DMS 273 (cell line): Measurements from ENCODE around the gene TGM3.

Experiments used
- DNase-seq: peaks from one replicate; lab custom pipeline; 2025; ENCODE audit not compliant: unreplicated experiment; lab: John Stamatoyannopoulos, UW

Gene TGM3

DNA sequence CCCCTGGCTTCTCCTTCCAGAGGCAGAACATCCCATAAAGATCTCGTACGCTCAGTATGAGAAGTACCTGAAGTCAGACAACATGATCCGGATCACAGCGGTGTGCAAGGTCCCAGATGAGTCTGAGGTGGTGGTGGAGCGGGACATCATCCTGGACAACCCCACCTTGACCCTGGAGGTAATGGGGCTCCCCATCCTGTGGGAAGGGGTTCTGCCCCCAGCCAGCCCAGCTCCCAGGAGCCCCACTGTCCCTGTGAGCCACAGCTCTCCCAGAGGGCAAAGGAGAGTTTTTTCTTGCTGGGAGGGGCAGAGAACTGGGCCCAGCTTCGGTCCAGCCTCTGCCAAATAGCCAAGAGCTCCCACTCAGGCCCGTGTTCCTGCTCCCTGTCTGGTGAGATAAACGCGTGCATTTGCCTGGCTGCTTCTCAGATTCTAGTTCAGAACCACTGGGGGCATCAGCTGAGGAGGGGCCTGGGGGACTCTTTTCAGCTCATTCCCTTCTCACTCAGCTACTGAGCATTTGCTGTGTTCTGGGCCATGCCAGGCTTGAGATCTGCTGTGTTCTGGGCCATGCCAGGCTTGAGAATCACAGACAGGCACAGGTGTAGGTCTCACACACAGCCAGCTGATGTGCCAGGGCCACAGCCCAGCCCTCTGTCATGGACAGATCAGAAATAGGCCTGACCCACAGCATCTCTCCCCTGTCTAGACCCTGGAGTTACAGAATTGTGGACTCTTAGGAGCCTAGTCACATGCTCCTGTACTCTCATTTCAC lies 39.5 kb downstream of the TGM3 start:
- DNase-seq = no peak

DNA sequence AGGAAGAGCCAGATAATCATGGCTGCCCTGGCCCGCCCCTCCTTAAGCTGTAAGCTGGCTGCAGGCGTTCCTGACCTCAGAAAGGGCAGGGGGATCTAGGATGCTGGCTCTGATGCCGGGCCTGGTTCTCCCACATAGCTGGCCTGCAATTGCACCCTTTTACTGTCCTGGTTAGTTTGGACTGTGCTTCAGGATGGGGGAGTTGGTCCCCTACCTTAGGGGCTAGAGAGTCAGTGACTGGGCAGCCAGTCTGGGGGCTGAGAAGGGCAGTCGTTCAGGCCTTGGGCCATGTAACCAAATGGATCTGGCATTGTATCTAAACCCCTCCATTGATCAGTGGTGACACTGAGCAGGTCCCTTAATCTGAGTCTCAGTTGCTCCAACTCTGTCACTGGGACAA lies 40.7 kb downstream of the TGM3 start:
- no peak for DNase-seq

- no peak for DNase-seq
Measured at GRCh38 chr20:2337142-2337541, 41.3 kb downstream of the TGM3 start.

- no peak for DNase-seq
Measured at GRCh38 chr20:2338411-2339066, 42.7 kb downstream of the TGM3 start.

DNA sequence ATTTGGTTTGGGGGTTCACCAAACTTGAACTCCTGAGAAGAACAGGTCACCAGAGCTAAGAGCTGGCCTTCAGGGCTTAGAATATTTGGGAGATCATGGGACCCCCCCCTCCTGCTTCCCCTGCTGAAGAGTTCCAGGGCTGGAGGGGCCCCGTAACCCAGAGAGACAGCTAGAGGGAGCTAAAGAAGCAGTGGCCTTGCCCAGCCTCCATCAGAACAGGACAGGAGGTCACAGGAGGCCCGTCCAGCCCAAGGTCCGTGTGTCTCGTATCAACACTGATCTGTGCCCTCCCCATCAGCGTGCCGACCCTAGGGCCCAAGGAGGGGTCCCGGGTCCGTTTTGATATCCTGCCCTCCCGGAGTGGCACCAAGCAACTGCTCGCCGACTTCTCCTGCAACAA lies 44.3 kb downstream of the TGM3 start:
- no peak for DNase-seq

DNA sequence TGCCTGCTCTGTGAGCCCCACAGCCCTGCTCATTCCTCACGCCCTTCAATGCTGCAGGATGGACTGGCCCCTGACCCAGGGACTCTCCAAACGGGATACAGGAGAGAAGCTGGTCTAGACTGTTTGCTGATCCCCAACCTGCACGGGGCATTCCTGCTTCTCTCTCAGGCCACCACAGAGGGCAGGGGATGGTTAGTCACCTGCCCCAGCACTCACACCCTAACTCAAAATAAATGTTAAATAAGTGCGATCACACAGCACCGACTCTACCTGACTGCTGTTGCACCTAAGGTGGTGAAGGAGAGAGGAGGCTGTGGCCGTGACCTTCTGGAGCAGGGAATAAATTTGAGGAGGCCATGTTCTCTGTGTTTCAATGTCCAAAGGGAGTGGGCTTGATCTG lies 45.0 kb downstream of the TGM3 start:
- no peak for DNase-seq

GRCh38 chr20:2341336-2341735 lies 45.5 kb downstream of the TGM3 start:
- no peak for DNase-seq

DNA sequence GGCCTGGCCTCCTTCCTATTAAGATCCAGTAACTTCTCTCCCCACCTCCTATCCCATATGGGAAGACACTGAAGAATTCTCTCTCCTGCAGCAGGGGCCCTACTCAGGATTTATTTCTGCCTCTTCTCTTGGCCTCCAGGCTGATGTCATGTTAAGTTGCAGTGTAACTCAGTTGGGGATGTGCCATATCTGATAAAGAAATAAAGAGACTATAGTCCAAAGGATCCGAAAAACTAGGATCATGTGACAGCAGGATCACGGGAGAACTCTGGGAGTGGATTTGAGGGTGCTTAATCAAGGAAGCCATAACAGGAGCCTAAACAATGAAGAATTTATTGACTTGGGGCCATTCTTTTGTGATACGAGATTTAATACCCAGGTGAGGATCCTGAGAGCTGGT lies 46.4 kb downstream of the TGM3 start:
- no peak for DNase-seq

DNA sequence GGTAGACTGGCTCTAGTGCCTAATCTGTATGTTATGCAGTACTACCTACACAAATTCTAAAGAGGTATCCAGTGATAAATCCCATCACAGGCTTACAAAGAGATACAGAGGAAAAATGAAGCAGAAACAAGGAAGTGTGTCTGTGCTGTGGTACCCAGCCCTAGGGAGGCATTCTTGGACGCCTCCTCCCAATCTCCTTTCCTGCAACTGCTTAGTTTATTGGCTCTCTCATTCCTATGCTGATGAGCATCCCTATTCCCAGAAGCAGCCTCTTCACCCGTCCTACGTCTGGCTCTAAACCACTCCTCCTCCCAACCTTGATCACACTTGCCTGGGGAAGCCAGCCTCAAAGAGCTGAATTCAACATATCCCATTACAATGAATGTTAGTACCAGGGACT lies 50.4 kb downstream of the TGM3 start:
- no peak for DNase-seq

GRCh38 chr20:2348336-2348735 lies 52.5 kb downstream of the TGM3 start:
- no peak for DNase-seq

DNA sequence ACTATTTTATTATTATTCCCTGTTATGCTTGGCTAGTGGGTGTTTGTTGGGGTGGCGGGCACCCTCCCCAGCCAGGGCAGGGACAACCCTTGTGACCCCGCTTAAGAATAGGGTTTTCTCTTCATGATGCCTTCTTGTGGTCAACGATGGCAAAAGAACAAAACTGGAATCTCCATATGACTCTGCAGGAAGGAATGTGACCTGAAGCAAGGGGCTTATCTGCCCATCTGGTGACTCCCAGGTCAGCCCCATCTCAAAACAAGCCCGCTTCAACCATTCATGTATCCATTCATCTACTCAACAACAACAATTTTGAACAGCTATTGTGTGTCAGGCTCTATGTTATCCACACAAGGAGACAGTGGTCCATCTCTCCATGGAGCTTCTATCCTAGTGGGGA lies 54.0 kb downstream of the TGM3 start:
- DNase-seq = no peak

GRCh38 chr20:2350606-2351005 lies 54.8 kb downstream of the TGM3 start:
- DNase-seq = no peak

GRCh38 chr20:2353231-2353630 lies 57.4 kb downstream of the TGM3 start:
- no peak for DNase-seq

DNA sequence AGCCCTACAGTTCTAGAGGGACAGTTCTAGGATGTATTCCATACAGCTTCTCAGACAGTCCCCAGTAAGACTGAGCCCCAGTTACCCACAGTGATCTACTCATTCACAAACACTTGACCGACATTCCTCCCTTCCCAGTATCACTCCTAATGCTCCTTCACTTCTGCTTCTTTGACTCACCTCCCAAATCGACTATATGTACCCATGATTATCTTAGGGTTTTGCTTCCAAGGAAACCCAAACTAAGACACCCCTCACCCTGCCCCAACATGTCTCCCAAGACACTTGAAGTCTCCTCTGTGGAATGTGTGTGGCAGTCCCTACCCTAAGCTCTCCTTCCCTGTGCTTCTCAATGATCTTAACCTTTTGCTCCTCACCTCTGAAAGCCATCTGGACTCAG lies 61.3 kb downstream of the TGM3 start:
- DNase-seq = no peak

- DNase-seq = no peak
Measured at GRCh38 chr20:2358006-2358405, 62.2 kb downstream of the TGM3 start.

DNA sequence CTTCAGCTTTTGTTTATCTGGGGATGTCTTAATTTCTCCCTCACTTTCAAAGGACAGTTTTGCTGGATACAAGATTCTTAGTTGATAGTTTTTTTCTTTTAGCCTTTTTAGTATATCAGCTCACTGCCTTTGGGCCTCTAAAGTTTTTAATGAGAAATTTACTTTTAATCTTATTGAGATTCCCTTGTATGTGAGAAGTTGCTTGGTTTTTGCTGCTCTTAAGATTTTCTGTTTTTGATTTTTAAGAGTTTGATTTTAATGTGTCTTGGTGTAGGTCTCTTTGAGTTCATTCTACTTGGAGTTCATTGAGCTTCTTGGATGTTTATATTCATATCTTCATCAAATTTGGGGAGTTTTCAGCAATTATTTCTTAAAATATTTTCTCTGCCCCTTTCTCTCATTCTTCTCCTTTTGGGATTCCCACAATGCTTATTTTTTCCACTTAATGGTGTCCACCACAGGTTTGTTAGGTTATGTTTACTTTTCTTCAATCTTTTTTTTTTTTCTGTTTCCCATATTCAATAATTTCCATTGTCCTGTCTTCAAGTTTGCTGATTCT lies 65.3 kb downstream of the TGM3 start:
- DNase-seq = no peak

DNA sequence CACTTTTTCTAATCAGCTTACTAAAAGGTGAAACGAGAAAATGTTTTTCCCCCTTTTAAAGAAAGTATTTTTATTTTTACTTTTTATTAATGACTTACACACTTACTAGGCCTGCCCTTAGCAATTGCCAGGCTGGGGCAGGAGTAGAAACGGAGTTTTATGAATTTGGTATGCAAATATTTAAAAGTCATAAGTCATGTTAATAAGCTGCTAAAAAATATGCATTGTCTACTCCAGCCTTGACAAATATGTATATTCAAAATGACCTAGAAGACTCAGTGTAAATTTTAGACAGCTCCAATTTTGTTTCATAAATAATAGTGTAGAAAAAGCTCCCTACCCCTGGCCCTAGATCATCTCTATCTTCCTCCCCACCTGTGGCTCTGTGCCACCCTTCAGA lies 67.4 kb downstream of the TGM3 start:
- DNase-seq = no peak

- DNase-seq = no peak
Measured at GRCh38 chr20:2363587-2363986, 67.8 kb downstream of the TGM3 start.

GRCh38 chr20:2364044-2364443 lies 68.2 kb downstream of the TGM3 start:
- DNase-seq = no peak

- DNase-seq = no peak
Measured at GRCh38 chr20:2365091-2365490, 69.3 kb downstream of the TGM3 start.

GRCh38 chr20:2365666-2366065 lies 69.9 kb downstream of the TGM3 start:
- DNase-seq = no peak

DNA sequence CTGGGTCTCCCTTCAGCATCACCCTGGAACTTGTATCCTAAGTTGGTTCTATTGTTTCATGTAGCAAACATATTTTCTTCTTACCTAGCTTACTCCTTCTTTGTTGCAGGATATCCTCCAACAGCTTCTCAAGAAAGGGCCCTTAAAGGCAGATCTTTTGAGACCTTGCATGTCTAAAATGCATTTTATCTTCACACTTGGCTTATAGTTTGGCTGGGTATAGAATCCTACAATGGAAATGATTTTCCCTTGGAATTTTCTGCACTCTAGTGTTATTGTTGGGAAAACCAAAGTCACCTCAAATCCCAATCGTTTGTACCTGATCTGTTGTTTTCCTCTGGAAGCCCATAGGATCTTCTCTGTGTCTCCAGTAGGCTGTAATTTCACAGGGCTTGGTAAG lies 72.8 kb downstream of the TGM3 start:
- no peak for DNase-seq

GRCh38 chr20:2373098-2373497 lies 77.3 kb downstream of the TGM3 start:
- no peak for DNase-seq
